ENCODE measurements around the gene PNKD. TPM values are rescaled to one million over a fixed set of nuclear protein-coding genes. Genes with fewer than 3 reads are reported as not detected.
A peak's percentile ranks its signal among the peaks of the same experiment; 100 is the strongest.

The PNKD gene
- total and polyA plus RNA-seq, 2 experiments from 2014 or later: 28.2 to 83.3 TPM

DNA sequence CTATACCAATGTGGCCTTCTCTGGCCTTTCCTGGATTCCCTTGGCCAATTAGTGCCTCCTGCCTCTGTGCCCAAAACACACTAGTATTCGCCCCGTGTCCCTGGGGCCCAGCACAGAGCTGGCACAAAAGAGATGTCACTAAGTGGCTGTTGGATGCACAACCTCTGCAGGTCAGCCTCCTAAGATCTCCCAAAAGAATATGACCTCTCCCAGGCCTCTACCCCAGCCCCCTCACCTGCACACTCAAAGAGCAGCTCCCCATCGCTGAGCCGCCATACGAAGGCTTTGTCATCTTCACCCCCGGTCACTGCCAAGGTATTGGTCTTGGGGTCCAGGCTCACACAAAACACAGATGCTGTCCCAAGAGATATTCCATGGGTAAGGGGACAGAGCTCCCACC, 3.1 kb upstream of the PNKD start:
- H3K36me3 ChIP-seq (ENCODE audit: insufficient read depth): no peaks in the 10 kb centered on the region
- Mint-ChIP-seq H3K27ac (no peak overlapping the region), H3K27me3 (ENCODE audit: insufficient read depth, low read depth, poor library complexity) (peaks cover 12% of the 10 kb centered on the region), H3K4me3 (no peak overlapping the region; the same call in 2 of the 3 replicates), H3K36me3 (ENCODE audit: low read depth) (peaks cover 44% of the 10 kb centered on the region), H3K9me3 (no peaks in the 10 kb centered on the region), H3K4me1 (peaks cover 18% of the 10 kb centered on the region)
- no peaks in the 10 kb centered on the region for H3K9me2 ChIP-seq (ENCODE audit: insufficient read depth)
- H3K79me2 ChIP-seq (replicated peaks; ENCODE audit: insufficient read depth): peaks cover 17% of the 10 kb centered on the region
- peaks cover 13% of the 10 kb centered on the region for H3K4me1 ChIP-seq (ENCODE audit: insufficient read depth)
- no peak overlapping the region for H2AFZ ChIP-seq
- no peaks in the 10 kb centered on the region; the same call in 1 of the 2 replicates for H4K20me1 ChIP-seq (replicated peaks; ENCODE audit: insufficient read depth)
- H3F3A ChIP-seq (replicated peaks; ENCODE audit: low read depth): no peaks in the 10 kb centered on the region
- DNase-seq (ENCODE audit: low spot score): no peak
- no peak for ATAC-seq
- H3K27me3 ChIP-seq (ENCODE audit: insufficient read depth): no peaks in the 10 kb centered on the region
- TF ChIP-seq ZNF462 (CRISPR knock-in tag; IDR thresholded peaks at IDR 0.05) (no peak), ZNF331 (CRISPR knock-in tag; IDR thresholded peaks at IDR 0.05; ENCODE audit: low read depth) (no peak)
- no peak overlapping the region for H3K27ac ChIP-seq (ENCODE audit: low read depth)
- no peak overlapping the region for H3K4me2 ChIP-seq
- H3K4me3 ChIP-seq: no peak overlapping the region

- H3K27me3 ChIP-seq (ENCODE audit: insufficient read depth): no peaks in the 10 kb centered on the region
- peaks cover 13% of the 10 kb centered on the region for H3K4me1 ChIP-seq (ENCODE audit: insufficient read depth)
- DNase-seq (ENCODE audit: low spot score) (peak; percentile 48), ATAC-seq (peak; percentile 0; the same call in 2 of the 3 replicates)
- peak overlapping the region; percentile 98 for H3K4me2 ChIP-seq
- no peaks in the 10 kb centered on the region for H3F3A ChIP-seq (replicated peaks; ENCODE audit: low read depth)
- H3K9me2 ChIP-seq (ENCODE audit: insufficient read depth): no peaks in the 10 kb centered on the region
- Mint-ChIP-seq H3K4me3 (peak overlapping the region; percentile 89), H3K36me3 (ENCODE audit: low read depth) (peaks cover 41% of the 10 kb centered on the region), H3K4me1 (peaks cover 23% of the 10 kb centered on the region), H3K9me3 (no peaks in the 10 kb centered on the region), H3K27me3 (ENCODE audit: insufficient read depth, low read depth, poor library complexity) (peaks cover 15% of the 10 kb centered on the region), H3K27ac (peak overlapping the region; percentile 85)
- H3K79me2 ChIP-seq (replicated peaks; ENCODE audit: insufficient read depth): peaks cover 17% of the 10 kb centered on the region
- peaks cover 10% of the 10 kb centered on the region for H3K36me3 ChIP-seq (ENCODE audit: insufficient read depth)
- 0 out of 2 replicates have a peak overlapping the region, but pooled peaks have one; percentile 45 for H3K27ac ChIP-seq (ENCODE audit: low read depth)
- no peaks in the 10 kb centered on the region; the same call in 1 of the 2 replicates for H4K20me1 ChIP-seq (replicated peaks; ENCODE audit: insufficient read depth)
- peak overlapping the region; percentile 96 for H3K4me3 ChIP-seq
- H2AFZ ChIP-seq: peak overlapping the region; percentile 91; the same call in 1 of the 2 replicates
- no peak for TF ChIP-seq EZH2 (IDR thresholded peaks at IDR 0.05; ENCODE audit: low read depth, unreplicated experiment)
- TF ChIP-seq POLR2AphosphoS5 (IDR thresholded peaks at IDR 0.05; ENCODE audit: low read depth): no peak
- TF ChIP-seq EZH2phosphoT487 (IDR thresholded peaks at IDR 0.05; ENCODE audit: unreplicated experiment): no peak
- TF ChIP-seq, protein P1, sequence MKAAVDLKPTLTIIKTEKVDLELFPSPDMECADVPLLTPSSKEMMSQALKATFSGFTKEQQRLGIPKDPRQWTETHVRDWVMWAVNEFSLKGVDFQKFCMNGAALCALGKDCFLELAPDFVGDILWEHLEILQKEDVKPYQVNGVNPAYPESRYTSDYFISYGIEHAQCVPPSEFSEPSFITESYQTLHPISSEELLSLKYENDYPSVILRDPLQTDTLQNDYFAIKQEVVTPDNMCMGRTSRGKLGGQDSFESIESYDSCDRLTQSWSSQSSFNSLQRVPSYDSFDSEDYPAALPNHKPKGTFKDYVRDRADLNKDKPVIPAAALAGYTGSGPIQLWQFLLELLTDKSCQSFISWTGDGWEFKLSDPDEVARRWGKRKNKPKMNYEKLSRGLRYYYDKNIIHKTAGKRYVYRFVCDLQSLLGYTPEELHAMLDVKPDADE (IDR thresholded peaks at IDR 0.05): no peak
- TF ChIP-seq STAT1 (IDR thresholded peaks at IDR 0.05; ENCODE audit: unreplicated experiment): no peak
- TF ChIP-seq NANOG (IDR thresholded peaks at IDR 0.05; ENCODE audit: borderline replicate concordance): no peak
Observed at GRCh38 chr2:218270721-218271486, 585 bp downstream of the PNKD start.
